Nucleus accumbens (tissue), 56 donors: ENCODE results near the gene P4HB.
A peak's percentile ranks its signal among the peaks of the same experiment; 100 is the strongest.

Experiments used
- DNase-seq, 56 donors: peaks; one replicate each; lab custom pipeline; 2025; lab: John Stamatoyannopoulos, UW

The P4HB gene

DNA sequence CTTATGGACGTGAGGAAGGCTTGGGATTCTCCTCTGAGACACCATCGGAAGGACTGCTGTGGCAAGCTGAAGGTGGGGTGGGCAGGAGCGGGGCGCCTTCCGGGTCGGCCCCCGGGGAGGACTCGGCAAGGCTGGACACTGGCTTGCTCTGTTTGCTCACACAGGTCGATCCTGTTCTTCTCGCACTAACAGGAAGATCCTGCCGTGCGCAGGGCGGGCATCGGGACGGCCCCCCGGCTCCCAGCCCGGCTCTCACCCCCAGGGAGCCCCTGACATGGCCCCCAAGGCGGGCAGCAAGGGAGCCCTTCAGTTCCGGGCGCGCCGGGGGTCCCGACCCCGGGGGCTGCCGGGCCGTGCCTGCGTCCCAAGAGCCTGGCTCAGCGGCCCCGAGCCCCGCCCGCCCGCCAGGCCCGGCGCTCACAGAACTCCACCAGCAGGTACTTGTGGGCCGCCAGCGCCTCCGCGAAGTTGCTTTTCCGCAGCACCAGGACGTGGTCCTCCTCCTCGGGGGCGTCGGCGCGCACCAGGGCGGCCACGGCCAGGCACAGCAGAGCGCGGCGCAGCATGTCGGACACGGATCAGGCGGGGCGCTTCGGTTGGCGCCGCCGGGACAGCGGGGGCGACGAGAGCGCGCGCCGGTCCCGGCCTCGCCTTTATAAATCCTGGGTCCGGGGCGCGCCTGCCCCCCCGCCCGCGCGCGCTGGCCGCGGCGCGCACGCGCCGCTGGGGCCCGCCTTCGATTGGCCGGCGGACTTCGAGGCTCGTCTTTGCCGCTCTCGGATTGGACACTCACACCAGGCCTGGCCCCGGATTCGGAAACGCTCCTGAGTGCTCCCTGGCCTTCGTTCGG, at the start of gene P4HB:
Gene P4HB, minus strand, starts transcription at position 630 of the 850 bp plus-strand sequence. Its CDS starts 64 bp downstream, at position 566.
- DNase-seq, result peak in 2 of 56 donors; percentile 99 to 100

DNA sequence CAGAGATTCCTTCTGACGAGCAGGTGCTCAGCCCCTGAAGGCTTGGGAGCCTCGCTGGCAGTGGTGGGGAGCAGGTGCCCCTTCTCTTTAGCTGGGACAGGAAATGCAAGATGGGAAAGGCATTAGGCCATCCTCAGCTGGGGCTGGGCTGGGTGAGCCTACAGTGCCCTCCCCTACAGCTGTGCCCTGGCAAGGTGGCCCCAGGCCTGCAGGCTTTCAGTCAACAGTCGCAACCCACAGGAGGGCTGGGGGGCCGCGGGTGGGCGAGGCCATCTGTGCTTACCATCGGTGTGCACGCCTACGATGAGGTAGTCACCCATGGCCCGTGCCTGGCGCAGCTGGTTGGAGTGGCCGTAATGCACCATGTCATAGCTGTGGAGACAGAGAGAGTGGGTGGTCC, 48.9 kb upstream of the P4HB start:
- DNase-seq, result no peak

DNA sequence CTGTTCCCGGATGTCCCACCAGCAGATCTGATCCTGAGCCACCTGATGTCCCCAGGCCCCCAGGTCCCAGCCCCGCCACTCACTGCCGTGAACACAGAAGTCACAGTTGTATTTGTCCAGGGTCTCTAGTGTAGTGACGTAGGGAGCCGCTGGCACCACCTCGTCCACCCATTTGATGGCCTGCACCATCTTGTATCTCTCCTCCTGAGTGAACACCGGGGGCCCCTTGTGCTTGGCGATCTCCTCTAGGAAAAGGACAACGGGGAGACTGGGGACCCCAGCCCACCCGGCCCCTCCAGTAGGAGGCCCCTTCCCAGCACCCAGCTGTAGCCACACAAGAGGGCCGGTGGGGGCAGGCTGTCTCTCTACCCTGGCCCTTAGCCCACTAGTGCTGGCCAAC, 48.5 kb upstream of the P4HB start:
- no peak for DNase-seq

DNA sequence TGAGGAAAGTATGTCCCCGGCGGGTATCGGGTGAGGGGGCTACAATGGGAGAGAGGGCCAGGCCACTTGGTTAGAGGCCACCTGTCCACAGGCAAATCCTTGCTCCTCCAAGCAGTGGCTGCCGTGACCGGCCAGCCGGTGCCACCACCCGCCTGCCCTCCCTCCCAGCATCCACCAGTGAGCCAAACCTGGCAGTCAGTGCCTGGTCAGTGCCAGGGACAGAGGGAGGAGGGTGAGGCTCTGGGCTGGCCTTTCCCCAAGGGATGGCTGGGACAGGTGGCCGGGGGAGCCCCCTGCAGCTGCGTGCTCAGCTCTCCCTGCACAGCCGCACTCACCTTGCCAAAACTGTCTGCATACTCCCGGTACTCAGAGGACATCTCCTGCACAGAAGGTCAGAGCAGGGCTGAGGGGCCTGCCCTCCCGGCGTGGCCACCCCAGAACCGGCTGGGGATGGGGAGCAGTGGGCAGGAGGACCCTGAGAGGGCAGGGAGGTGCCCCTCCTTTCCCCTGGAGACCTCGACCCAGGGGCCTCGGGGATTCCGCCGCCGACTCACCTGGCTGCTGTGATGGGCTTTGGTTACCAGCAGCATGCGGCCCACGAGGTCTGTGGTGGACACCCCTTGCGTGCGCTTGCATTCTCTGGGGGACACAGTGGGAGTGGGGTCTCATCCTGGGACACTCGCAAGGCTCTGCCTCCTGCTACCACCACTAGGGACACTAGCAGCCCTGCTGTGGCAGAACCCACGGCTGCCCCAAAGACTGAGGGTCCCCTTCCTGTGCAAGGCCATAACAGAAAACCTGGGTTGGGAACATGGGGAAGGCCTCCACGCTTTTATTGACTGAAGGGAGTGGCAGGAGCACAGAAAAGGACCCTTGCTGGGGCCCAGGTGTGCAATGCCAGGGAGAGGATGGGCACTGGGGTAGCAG, 47.1 kb upstream of the P4HB start:
- no peak for DNase-seq

GRCh38 chr17:81906476-81907218, 46.3 kb upstream of the P4HB start:
- no peak for DNase-seq

DNA sequence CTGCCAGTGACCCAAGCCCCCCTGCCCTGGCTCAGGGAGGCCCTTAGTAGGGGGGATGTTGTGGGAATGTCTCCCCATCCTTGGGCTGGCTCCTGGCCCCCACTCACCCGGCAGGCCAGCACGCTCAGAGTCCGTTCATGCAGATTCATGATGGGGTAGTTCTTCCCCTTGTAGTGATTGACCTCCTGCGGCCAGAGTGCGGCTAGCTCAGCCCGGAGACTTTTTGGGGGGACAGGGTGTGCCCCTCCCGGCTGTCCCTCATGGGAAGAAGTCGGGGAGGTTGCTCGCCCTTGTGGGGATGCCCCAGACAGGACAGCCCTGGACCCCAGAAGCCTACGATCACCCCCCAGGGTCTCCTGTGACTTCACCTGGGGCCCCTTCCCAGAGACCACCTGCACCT, 45.7 kb upstream of the P4HB start:
- no peak for DNase-seq

DNA sequence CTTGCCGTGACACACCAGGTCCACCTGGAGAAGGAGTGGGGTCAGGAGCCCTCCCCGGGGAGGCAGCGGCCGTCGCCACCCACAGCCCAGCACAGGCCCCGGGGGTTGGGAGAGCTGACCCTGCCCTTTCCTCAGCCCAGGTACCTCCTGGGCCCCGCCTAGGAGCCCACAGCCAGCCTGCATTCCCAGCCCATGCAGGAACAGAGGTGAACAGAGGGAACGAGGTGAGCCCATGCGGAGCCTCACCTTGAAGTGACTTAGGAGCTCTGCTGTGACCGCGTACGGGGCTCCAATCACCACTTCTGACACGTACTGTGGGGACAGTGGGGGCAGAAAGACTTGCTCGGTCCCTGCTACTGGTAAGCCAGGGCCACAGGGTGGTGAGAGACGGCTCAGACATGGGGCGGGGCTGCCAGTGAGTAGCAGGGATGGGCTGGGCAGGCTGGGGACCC, 45.1 kb upstream of the P4HB start:
- no peak for DNase-seq

- DNase-seq, result no peak
These were observed 44.5 kb upstream of the P4HB start for GRCh38 chr17:81904600-81905423.

GRCh38 chr17:81903896-81904599, 43.7 kb upstream of the P4HB start:
- DNase-seq, result no peak

GRCh38 chr17:81903415-81903831, 43.1 kb upstream of the P4HB start:
- DNase-seq, result no peak

DNA sequence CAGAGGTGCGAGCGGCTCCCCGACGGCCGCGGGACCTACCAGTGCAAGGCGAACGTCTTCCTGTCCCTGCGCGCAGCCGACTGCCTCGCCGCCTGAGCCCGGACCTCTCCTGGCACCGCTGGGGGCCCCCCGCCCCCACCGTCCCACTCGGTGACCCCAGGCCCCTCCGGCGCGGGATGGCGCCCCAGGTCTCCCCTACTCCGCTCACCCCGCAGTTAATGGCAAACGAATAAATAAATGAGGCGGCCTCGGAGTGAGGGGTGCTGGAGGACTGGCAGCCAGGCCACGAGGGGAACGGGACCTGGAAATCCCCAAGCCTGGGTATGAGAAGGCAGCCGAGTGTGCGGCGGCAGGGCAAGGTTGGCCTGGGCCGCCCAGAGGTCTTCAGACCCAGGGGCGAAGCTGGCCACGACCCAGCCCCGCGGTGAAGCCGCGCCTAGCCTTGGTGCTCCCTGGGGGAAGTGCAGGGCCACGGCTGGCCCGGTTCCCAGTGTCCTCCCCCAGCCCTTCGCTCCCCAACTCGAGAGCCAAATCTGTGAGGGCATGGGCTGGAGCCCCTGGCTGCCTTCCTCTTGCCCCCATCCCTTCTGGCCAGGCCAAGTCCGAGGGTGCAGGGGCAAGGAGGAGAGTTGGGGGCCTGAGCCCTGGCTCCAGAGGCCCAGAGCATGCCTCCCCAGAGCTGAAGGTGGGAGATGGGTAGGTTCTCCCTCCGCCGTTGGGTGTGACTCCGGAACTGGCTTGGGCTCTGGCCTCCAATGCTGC, 42.5 kb upstream of the P4HB start:
- no peak for DNase-seq

DNA sequence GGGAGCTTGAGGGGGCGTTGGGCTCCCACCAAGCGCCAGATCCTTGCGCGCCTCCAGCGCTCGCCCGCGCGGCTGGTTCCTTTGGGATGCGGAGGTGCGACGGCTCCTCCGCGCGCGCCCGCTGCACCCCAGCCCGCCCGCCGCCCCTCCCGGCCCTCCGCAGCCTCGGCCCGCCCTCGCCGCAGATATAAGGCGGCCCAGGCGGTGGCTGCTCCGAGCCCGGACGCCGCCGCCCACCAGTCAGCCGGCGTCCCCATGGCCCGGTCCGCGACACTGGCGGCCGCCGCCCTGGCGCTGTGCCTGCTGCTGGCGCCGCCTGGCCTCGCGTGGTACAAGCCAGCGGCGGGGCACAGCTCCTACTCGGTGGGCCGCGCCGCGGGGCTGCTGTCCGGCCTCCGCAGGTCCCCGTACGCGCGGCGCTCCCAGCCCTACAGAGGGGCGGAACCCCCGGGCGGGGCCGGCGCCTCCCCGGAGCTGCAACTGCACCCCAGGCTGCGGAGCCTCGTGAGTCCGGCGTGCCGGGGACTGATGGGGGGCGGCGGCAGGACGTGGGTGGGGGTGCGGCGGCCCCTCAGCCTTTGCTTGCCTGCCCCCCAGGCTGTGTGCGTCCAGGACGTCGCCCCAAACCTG, 41.8 kb upstream of the P4HB start, which contains the start of gene NPB:
Gene NPB, plus strand, starts transcription at position 216 of the 630 bp plus-strand sequence. Its CDS starts 40 bp downstream, at position 256.
- DNase-seq, result peak in 7 of 56 donors; percentile 8 to 56 (median 15)

- no peak for DNase-seq
These were observed 41.1 kb upstream of the P4HB start for GRCh38 chr17:81901167-81902022.

- DNase-seq, result no peak
These were observed 40.0 kb upstream of the P4HB start for GRCh38 chr17:81900181-81900820.

- DNase-seq, result no peak
These were observed 39.3 kb upstream of the P4HB start for GRCh38 chr17:81899514-81900166.

GRCh38 chr17:81898885-81899284, 38.5 kb upstream of the P4HB start:
- no peak for DNase-seq
